NOMO-1 (cell line): ENCODE data around the gene NMRAL1.

Source experiments
- DNase-seq, 2 experiments: peaks; one replicate each; lab custom pipeline; 2025; ENCODE audit not compliant: unreplicated experiment in 2 of 2; lab: John Stamatoyannopoulos, UW

Gene NMRAL1

DNA sequence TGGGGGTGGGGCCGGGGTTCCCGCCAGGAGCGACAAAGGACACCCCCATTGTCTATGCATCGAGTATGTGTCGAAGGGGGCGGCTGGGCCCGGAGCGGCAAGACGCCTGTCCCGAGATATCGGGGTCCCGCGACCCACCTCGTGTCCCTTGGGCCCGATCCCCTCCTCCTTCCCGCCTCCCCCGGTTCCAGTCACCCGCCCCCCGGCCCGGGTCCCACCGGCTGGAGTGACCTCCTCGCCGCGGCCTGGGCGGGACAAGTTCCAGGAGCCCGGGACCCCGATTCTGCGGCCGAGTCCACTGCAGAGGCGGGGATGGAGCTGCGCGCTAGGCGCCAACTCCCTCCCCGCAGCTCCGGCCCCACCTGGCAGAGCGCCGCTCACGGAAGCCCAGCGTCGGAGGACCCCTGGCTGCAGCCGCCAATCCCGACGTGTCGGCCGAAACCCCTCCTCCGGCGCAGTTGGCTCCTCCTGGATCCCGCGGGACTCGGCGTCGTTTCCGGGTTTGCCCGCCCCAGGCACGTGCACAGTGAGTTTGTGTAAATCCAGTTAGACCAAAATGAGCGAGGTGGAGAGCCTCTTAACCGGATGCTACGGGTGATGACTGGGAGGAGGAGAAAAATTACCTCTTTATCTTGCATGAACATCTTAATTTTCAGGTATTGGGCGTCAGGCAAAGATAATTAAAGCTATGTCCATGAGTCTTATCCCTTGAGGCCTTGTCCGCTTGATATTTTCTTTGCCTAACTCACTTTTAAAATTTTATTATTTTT lies at the start of gene NMRAL1:
TSS of gene NMRAL1 (minus strand) at position 434 of the 770 bp plus-strand sequence. CDS start 493 bp downstream, outside the sequence.
- peak; percentile 91 to 95 for DNase-seq

- DNase-seq = no peak
Observed at GRCh38 chr16:4523686-4524085, 49.3 kb upstream of the NMRAL1 start.

DNA sequence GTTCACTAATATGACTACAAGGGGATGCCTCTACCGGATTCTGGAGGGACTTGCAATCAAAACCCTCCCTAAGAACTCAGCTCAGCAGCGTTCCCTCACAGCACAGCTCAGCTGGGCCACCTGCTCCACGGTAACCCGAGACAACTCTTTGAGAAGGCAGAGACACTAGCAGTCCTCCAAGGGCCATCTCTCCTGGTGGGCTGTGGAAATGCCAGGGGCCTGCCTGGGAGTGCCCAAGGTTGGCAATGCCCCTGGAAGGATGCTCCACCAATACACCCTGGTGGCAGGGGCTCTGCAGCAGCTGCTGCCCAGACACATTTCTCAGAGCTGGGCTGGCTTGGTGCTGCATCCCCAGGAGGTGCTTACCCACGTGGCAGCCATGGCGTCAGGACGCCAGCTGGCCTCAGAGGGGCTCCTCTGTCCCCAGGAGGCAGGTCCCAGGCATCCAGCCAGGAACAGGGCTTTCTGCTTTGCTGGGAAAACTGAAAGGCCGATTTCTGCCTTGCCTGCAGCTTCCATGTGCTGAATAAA lies 47.7 kb upstream of the NMRAL1 start:
- DNase-seq = no peak

GRCh38 chr16:4520913-4521312 lies 46.5 kb upstream of the NMRAL1 start:
- no peak for DNase-seq

DNA sequence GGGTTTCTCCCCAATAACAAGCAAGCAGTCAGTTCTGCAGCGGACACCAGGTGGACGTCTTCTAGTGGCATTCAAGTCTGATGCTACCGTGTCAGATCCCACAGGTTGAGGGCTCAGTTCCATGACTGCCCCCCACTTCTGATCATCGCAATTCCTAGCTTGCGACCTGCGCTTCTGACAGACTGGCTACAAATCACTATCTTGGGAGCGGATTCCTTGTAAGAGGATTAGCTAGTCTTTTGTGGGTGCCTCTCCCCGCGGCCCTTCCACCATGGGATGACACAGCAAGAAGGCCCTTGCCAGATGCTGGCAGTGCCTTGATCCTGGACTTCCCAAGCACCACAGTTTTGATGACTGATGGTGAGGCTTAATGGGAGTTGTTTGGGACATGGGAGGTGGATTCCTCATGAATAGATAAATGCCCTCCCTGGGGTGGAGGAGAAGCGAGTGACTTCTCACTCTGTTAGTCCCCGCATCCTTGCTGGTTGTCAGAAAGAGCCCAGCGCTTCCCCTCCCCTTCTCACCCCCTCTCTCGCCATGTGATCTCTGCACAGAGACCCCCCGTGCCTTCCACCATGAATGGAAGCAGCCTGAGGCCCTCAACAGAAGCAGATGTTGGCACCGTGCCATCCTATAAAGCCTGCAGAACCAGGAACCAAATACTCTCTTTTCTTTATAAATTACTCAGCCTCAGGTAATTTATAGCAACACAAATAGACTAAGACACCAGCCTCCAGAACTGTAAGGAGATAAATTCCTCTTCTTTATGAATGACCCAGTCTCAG lies 45.0 kb upstream of the NMRAL1 start:
- no peak for DNase-seq

- DNase-seq = no peak
Observed at GRCh38 chr16:4517812-4518680, 43.6 kb upstream of the NMRAL1 start.

- DNase-seq = peak; percentile 76 to 93
Observed at GRCh38 chr16:4515611-4516233, 41.3 kb upstream of the NMRAL1 start.

GRCh38 chr16:4514606-4515005 lies 40.2 kb upstream of the NMRAL1 start:
- no peak for DNase-seq

DNA sequence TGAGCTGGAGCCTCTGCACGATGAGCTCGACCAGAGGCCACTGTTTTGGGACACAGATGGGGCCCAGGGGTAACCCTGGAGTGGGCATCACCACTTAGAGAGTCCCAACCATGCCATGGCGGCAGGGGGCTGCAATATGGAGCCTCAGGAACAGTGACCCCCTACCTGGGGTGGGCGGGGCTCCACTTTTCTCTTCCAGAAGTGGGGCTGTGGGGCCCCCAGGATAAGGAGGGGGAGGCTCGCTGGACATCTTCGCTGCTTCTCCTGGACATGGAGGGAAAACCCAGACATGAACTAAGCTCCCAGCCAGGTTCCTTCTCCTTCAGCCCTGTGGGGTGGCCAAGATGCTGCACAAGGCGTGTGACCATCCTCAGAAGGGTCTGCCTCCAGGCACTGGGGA lies 39.5 kb upstream of the NMRAL1 start:
- no peak for DNase-seq

- DNase-seq = no peak
Observed at GRCh38 chr16:4513086-4513860, 38.8 kb upstream of the NMRAL1 start.

DNA sequence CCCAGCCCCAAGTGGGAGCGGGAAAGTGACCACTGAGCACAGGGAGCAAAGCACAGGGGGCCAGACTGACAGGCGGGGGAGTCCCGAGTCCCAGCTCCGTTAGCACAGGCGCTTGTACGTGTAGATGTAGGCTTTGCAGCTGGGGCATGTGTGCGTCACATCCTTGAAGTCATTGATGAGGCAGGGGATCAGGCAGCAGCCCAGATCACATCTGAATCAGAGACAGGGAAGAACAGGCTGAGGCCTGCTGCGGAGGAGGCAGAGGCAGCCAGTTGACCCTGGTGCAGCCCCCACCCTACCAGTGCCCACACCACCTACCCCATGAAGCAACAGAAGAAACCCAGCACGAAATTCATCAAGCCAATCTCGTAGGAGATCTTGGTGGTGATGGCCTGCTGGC lies 38.0 kb upstream of the NMRAL1 start:
- DNase-seq = no peak

GRCh38 chr16:4511441-4512082 lies 37.1 kb upstream of the NMRAL1 start:
- DNase-seq = peak in 1 of 2 experiments; percentile 5

DNA sequence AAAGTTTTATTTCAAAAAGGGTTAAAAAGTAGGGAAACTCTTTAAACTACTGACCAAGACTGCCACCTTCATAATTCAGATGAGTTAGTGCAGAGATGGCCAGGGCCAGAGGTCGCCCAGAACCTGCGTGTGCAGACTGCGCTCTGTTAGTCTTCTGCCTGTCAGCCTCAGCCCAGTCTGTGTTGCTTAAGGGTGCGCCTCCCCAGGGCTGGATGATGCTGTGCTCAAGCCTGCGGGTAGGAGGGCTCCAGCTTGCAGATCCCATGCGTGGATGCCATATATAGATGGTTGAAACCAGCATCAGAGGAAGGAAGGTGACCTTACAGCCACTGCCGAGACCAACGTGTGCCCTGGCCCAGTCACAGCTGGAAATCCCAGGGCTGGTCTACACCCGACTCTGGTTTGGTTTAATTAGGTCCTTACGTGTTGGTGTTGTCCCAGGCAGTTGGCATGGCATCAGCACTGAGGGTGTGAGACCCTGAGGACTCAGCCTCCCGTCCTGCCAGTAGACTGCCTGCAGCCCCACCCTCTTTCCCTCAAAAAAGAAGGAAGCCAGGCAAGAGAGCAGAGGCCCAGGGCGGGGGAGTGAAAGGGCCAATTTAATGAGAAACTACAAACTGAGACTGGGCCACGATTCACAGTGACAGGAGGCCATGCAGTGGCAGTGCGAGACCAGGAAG lies 36.5 kb upstream of the NMRAL1 start:
- peak; percentile 42 to 53 for DNase-seq

DNA sequence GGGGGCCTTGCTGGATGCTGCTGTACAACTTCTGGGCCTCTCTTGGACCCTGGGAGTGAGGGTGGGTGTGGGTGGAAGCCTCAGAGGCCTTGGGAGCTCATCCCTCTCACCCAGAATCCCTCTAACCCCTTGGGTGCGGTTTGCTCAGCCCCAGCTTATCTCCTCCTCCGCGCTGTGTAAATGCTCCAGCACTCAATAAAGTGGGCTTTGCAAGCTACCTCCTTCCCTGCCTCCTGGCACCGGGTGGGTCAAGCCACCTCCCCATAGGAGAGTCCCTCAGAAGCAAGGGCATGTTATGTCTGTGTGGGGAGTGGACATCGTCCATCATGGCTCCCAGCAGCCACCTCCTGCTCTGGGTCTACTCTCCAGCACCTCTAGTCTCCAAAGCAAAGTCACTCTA lies 35.7 kb upstream of the NMRAL1 start:
- DNase-seq = no peak

DNA sequence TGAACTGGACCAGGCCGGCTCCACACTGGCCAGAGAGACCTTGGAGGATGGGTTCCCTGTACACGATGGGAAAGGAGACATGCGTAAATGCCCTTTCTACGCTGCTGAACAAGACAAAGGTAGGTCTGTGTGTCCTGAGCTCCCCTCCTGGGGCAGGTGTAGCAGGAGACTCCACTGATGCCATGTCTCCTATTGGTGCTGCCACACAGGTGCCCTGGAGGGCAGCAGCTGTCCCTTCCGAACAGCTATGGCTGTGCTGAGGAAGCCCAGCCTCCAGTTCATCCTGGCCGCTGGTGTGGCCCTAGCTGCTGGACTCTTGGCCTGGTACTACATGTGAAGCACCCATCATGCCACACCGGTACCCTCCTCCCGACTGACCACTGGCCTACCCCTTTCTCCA lies 35.0 kb upstream of the NMRAL1 start:
- no peak for DNase-seq

GRCh38 chr16:4508806-4509205 lies 34.4 kb upstream of the NMRAL1 start:
- no peak for DNase-seq

GRCh38 chr16:4507588-4508345 lies 33.3 kb upstream of the NMRAL1 start:
- DNase-seq = no peak

DNA sequence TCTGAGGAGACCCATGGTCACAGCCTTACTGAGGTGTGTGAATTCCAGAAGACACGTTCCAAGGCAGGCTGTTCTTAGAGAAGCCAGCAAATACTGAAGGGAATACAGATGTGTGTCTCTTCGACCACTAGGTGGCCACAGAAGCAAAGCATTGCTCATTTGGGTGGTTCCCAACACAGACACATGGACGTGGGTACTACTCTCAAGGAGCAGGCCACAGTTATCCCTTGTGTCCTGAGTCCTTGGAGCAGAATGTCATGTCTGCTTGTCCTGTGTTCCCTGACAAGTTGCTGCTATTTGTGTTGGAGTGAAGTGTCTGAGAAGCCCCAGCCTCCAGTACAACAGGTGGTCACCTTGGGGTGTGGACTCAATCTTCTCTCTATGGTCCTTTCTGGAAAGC lies 32.0 kb upstream of the NMRAL1 start:
- DNase-seq = peak; percentile 15 to 74
